ENCODE measurements around the gene SHROOM1. TPM values are rescaled to one million over a fixed set of nuclear protein-coding genes. Genes with fewer than 3 reads are reported as not detected.

The SHROOM1 gene
- total and polyA plus RNA-seq, 9 of the 15 experiments (the other 6 are each of a cell fraction or from before 2014, with no cell fraction given) = 0.44 to 26.5 (median 11.9) TPM

DNA sequence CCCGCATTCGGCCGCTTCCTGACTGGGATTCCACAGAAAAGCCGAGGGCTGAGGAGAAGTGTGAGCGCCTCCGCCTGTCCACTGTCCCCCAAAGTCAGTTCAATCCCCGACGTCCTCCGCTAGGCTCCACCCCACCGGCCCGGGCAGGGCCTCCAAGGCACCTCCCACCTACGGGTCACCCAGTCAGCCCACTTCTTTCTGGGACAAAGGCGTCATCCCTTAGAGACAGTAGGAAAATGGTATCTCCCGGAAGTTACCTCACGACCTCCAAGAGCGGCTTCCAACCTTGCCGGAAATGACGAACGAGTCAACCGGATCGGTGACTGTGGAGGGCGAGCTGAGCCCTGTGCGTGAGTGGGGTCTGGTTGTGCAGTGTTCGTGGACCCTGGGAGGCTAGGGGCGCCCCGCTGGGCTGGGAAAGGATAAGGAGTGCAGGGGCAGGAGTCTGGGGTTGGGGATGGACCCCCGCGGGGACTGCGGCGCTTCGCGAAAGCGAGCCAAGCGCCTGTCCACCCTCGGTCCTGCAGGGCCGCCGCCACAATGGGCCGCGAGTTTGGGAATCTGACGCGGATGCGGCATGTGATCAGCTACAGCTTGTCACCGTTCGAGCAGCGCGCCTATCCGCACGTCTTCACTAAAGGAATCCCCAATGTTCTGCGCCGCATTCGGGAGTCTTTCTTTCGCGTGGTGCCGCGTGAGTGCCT lies 36.0 kb upstream of the SHROOM1 start, which contains the start of the genes GDF9 and UQCRQ (continued):
- TF ChIP-seq, protein P1, sequence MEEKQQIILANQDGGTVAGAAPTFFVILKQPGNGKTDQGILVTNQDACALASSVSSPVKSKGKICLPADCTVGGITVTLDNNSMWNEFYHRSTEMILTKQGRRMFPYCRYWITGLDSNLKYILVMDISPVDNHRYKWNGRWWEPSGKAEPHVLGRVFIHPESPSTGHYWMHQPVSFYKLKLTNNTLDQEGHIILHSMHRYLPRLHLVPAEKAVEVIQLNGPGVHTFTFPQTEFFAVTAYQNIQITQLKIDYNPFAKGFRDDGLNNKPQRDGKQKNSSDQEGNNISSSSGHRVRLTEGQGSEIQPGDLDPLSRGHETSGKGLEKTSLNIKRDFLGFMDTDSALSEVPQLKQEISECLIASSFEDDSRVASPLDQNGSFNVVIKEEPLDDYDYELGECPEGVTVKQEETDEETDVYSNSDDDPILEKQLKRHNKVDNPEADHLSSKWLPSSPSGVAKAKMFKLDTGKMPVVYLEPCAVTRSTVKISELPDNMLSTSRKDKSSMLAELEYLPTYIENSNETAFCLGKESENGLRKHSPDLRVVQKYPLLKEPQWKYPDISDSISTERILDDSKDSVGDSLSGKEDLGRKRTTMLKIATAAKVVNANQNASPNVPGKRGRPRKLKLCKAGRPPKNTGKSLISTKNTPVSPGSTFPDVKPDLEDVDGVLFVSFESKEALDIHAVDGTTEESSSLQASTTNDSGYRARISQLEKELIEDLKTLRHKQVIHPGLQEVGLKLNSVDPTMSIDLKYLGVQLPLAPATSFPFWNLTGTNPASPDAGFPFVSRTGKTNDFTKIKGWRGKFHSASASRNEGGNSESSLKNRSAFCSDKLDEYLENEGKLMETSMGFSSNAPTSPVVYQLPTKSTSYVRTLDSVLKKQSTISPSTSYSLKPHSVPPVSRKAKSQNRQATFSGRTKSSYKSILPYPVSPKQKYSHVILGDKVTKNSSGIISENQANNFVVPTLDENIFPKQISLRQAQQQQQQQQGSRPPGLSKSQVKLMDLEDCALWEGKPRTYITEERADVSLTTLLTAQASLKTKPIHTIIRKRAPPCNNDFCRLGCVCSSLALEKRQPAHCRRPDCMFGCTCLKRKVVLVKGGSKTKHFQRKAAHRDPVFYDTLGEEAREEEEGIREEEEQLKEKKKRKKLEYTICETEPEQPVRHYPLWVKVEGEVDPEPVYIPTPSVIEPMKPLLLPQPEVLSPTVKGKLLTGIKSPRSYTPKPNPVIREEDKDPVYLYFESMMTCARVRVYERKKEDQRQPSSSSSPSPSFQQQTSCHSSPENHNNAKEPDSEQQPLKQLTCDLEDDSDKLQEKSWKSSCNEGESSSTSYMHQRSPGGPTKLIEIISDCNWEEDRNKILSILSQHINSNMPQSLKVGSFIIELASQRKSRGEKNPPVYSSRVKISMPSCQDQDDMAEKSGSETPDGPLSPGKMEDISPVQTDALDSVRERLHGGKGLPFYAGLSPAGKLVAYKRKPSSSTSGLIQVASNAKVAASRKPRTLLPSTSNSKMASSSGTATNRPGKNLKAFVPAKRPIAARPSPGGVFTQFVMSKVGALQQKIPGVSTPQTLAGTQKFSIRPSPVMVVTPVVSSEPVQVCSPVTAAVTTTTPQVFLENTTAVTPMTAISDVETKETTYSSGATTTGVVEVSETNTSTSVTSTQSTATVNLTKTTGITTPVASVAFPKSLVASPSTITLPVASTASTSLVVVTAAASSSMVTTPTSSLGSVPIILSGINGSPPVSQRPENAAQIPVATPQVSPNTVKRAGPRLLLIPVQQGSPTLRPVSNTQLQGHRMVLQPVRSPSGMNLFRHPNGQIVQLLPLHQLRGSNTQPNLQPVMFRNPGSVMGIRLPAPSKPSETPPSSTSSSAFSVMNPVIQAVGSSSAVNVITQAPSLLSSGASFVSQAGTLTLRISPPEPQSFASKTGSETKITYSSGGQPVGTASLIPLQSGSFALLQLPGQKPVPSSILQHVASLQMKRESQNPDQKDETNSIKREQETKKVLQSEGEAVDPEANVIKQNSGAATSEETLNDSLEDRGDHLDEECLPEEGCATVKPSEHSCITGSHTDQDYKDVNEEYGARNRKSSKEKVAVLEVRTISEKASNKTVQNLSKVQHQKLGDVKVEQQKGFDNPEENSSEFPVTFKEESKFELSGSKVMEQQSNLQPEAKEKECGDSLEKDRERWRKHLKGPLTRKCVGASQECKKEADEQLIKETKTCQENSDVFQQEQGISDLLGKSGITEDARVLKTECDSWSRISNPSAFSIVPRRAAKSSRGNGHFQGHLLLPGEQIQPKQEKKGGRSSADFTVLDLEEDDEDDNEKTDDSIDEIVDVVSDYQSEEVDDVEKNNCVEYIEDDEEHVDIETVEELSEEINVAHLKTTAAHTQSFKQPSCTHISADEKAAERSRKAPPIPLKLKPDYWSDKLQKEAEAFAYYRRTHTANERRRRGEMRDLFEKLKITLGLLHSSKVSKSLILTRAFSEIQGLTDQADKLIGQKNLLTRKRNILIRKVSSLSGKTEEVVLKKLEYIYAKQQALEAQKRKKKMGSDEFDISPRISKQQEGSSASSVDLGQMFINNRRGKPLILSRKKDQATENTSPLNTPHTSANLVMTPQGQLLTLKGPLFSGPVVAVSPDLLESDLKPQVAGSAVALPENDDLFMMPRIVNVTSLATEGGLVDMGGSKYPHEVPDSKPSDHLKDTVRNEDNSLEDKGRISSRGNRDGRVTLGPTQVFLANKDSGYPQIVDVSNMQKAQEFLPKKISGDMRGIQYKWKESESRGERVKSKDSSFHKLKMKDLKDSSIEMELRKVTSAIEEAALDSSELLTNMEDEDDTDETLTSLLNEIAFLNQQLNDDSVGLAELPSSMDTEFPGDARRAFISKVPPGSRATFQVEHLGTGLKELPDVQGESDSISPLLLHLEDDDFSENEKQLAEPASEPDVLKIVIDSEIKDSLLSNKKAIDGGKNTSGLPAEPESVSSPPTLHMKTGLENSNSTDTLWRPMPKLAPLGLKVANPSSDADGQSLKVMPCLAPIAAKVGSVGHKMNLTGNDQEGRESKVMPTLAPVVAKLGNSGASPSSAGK (IDR thresholded peaks at IDR 0.05) = peak; percentile 52; the same call in 1 of the 2 replicates
- TF ChIP-seq AFF4 (CRISPR knock-in tag; IDR thresholded peaks at IDR 0.05) (peak; percentile 96; the same call in 1 of the 2 replicates), SIRT6 (IDR thresholded peaks at IDR 0.05; ENCODE audit: low read depth, low read length) (no peak), KDM4B (IDR thresholded peaks at IDR 0.05; ENCODE audit: borderline replicate concordance in 2 of 2, low read depth in 1 of 2) (no peak), CBFB (CRISPR knock-in tag; IDR thresholded peaks at IDR 0.05) (peak; percentile 93), ZNF77 (CRISPR knock-in tag; IDR thresholded peaks at IDR 0.05) (no peak), POLR2B (IDR thresholded peaks at IDR 0.05; ENCODE audit: low read depth, partially characterized antibody) (peak; percentile 96), E2F4 (CRISPR knock-in tag; IDR thresholded peaks at IDR 0.05; ENCODE audit: low read depth) (no peak)

Measured in K562 (cell line).